ENCODE results near the gene PRMT7.

GRCh38 chr16:68372381-68372720, 61.5 kb downstream of the PRMT7 start:
- no peak for TF ChIP-seq EZH2 (IDR thresholded peaks at IDR 0.05; ENCODE audit: insufficient read depth, poor library complexity, severe bottlenecking)
- TF ChIP-seq EZH2phosphoT487 (IDR thresholded peaks at IDR 0.05; ENCODE audit: insufficient read depth, low read depth), result no peak
